Tibial nerve (tissue), 3 donors: ENCODE measurements around the gene DNAH10.

Source experiments
- POLR2A ChIP-seq, 2 donors: fragments of 450-650 bp; IDR thresholded peaks; one replicate each; pipeline ENCODE4 v1.6.1; 2017; ENCODE audit warnings: antibody characterized with exemption in 2 of 2, mild to moderate bottlenecking in 2 of 2, moderate library complexity in 2 of 2
- TF ChIP-seq, protein P1 (sequence below), 5 experiments: fragments of 200-600 bp in 3 of 5; fragments of 450-650 bp in 2 of 5; sonication (generic) in 3 of 5; IDR thresholded peaks; one replicate each; pipeline ENCODE4 v1.5.1; 2016 to 2019; ENCODE audit warnings: antibody characterized with exemption in 5 of 5, mild to moderate bottlenecking in 3 of 5, moderate library complexity in 2 of 5

DNA sequence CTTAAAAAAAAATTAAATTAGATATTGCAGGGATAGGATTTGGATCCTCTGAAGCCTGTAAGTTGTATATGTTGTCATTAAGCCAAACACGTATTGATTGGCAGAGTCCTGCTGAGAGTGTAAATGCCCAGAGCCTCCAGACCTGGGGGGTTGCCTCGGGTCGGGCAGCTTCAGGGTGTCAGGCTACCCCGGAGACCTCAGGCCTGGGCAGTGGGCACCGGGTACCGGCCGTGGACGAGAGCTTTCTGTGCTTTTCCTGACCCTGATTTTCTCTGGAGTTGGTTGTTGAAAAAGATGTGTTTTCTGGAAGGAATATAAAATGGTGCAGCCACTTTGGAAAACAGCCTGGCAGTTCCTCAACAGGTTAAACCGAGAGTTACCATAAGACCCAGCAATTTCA, 96.1 kb downstream of the DNAH10 start:
- no peak for TF ChIP-seq POLR2A (IDR thresholded peaks at IDR 0.05)
- TF ChIP-seq, protein P1, sequence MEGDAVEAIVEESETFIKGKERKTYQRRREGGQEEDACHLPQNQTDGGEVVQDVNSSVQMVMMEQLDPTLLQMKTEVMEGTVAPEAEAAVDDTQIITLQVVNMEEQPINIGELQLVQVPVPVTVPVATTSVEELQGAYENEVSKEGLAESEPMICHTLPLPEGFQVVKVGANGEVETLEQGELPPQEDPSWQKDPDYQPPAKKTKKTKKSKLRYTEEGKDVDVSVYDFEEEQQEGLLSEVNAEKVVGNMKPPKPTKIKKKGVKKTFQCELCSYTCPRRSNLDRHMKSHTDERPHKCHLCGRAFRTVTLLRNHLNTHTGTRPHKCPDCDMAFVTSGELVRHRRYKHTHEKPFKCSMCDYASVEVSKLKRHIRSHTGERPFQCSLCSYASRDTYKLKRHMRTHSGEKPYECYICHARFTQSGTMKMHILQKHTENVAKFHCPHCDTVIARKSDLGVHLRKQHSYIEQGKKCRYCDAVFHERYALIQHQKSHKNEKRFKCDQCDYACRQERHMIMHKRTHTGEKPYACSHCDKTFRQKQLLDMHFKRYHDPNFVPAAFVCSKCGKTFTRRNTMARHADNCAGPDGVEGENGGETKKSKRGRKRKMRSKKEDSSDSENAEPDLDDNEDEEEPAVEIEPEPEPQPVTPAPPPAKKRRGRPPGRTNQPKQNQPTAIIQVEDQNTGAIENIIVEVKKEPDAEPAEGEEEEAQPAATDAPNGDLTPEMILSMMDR (IDR thresholded peaks at IDR 0.05) = no peak
